Motor neuron (in vitro differentiated cells): ENCODE data around the gene PHTF2. TPM values are rescaled to one million over a fixed set of nuclear protein-coding genes. Genes with fewer than 3 reads are reported as not detected.
"Not testable (repeated sequence)": the region's sequence is repeated elsewhere in the genome, so short reads cannot be mapped to it uniquely, and the experiment has no call there.

ENCODE experiments used
- ATAC-seq, 8 experiments: fragments of 200-7000 bp; cut with Tn5 transposase; replicated peaks in 6 of 8; 2 replicates each; pipeline ENCODE4 v1.8.0; 2021; ENCODE audit warnings: mild to moderate bottlenecking in 8 of 8, moderate library complexity in 8 of 8
- H3K27ac ChIP-seq, 2 donors: fragments of 250-450 bp; sonication (Bioruptor Pico); 2 replicates each; pipeline ENCODE4 v1.9.0; 2021; ENCODE audit warnings: antibody characterized with exemption in 2 of 2, mild to moderate bottlenecking in 2 of 2, moderate library complexity in 1 of 2
- H3K4me1 ChIP-seq, 2 donors: fragments of 250-450 bp; sonication (Bioruptor Pico); replicated peaks in 1 of 2; 2 replicates each; pipeline ENCODE4 v1.6.1; 2021; ENCODE audit warnings: antibody characterized with exemption in 2 of 2, mild to moderate bottlenecking in 2 of 2, moderate library complexity in 1 of 2
- H3K4me3 ChIP-seq, 5 donors: fragments of 250-450 bp; sonication (Bioruptor Pico); 2 replicates each; pipeline ENCODE4 v1.9.0; 2021; ENCODE audit warnings: antibody characterized with exemption in 5 of 5, mild to moderate bottlenecking in 5 of 5, moderate library complexity in 4 of 5
- WGBS, 10 experiments: fragments of 450-650 bp; shearing (Covaris generic); methylation state at CpG; one replicate each; pipeline ENCODE4 v1.0.0; 2022; 5-methylcytosine and 5-hydroxymethylcytosine counted together
- in situ Hi-C, 9 experiments: fragments of 400-800 bp; cut with MboI; loops; one replicate each; pipeline ENCODE4 v1.15.0; 2021; ENCODE audit warnings: low sequenced_read_pairs in 9 of 9, low pct_unique_long_range_greater_than_20kb in 2 of 9; ENCODE audit not compliant: unreplicated experiment in 9 of 9
- total RNA-seq, 8 experiments: library from RNA; unstranded; fragments of 300-600 nt; gene quantifications; 2 replicates each; pipeline versions ENCODE4 v1.2.3 to v1.2.4, GENCODE V29; 2022

Gene PHTF2
- total RNA-seq, 8 experiments from 2014 or later, result 15.9 to 36.9 (median 19.4) TPM

DNA sequence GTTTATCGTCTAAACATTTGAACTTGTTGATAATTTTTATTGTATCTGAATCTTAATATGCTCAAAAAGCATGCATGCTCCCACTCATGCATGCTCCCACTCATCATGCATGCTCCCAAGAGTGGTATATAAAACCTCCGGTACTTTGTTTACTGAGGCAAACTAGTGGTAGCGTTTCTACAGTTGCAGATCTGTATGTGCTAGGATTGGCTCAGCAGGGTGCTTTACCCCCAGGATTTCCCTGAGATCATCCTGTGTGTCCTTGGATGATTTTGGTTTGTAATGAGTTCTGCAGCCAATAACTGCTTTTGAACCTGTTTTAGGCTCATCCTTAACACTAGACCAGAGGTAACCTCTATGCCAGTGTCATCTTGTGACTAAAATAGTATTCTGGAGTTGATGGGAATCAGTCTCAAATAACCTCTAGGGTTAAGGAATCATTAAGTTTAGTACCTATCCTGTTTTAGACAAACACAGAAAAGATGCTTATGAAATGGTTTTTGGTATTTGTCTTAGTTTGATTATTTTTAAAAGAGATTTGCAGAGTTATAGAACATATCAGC, 40.4 kb downstream of the PHTF2 start:
- H3K4me3 ChIP-seq, result no peak overlapping the region
- no peak for ATAC-seq
- no peaks in the 10 kb centered on the region for H3K4me1 ChIP-seq
- H3K27ac ChIP-seq, result no peak overlapping the region
- WGBS, 10 experiments, result 13 to 100% (median 78%) methylated on average over 1 to 3 of the region's 3 CpGs; no CpG with 5 or more reads in 1 of the 10 experiments
- in situ Hi-C loops, result no loop called here

DNA sequence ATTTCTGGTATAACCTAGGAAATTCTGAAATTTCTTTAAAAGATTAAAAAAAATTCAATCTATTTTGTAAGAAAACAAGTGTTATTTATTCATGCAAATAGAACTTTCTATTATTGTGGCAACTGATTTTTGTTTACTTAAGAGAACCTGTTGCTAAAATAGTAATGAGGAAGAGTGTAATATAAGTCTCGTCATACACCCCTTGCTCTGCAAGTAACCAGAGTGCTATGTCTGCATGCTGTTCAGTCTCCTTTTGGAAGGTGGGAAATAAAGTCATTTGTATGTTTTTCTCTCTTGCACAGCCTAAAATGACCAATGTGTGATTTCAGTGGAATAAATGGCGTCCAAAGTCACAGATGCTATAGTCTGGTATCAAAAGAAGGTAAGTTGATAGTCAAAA, 41.3 kb downstream of the PHTF2 start:
- Histone ChIP-seq H3K4me1 (no peaks in the 10 kb centered on the region), H3K4me3 (no peak overlapping the region), H3K27ac (no peak overlapping the region)
- ATAC-seq, result no peak
- in situ Hi-C loops, result no loop called here
- 81 to 100% (median 95%) methylated on average over 1 to 2 of the region's 2 CpGs for WGBS, 10 experiments

- H3K4me3 ChIP-seq, result no peak overlapping the region
- H3K4me1 ChIP-seq, result no peaks in the 10 kb centered on the region
- no peak overlapping the region for H3K27ac ChIP-seq
- in situ Hi-C loops, result no loop called here
- WGBS, 10 experiments, result 56 to 100% (median 94%) methylated on average over 1 to 2 of the region's 2 CpGs
- ATAC-seq, result no peak
These were observed 44.6 kb downstream of the PHTF2 start for GRCh38 chr7:77843194-77843593.

DNA sequence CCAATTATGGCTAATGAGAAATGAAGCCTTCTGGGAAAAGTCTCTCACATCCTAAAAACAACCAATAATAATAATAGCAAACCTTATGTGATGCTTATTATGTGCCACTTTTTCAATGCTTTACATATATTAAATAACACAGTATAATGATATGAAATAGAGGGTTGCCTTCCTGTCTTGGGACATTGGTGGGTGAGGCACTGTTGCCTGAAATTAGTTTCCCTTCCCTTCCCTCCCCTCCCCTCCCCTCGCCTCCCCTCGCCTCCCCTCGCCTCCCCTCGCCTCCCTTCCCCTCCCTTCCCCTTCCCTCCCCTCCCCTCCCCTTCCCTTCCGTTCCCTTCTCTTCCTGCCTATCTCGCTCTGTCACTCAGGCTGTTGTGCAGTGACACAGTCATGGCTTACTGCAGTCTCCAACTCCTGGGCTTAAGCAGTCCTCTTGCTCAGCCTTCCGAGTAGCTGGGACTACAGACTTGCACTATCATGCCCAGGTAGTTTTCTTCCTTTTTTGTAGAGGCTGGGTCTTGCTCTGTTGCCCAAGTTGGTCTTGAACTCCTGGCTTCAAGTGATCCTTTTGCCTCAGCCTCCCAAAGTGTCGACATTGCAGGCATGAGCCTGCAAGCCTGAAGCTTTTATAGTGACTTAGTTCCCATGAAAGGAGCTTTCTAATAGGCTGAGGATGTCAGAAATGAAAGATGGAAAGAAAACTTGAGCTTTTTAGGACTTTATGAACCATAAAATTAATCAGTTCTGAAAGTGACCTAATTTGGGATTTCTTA, 47.9 kb downstream of the PHTF2 start:
- no peak overlapping the region for H3K4me3 ChIP-seq
- ATAC-seq, result no peak
- H3K4me1 ChIP-seq, result no peaks in the 10 kb centered on the region
- no peak overlapping the region for H3K27ac ChIP-seq
- WGBS, 10 experiments, result 90 to 100% (median 100%) methylated on average over 1 to 2 of the region's 8 CpGs; no CpG with 5 or more reads in 5 of the 10 experiments
- in situ Hi-C loops, result no loop called here

GRCh38 chr7:77855371-77856083, 57.0 kb downstream of the PHTF2 start:
- 60 to 100% (median 100%) methylated on average over 1 to 7 of the region's 7 CpGs; no CpG with 5 or more reads in 3 of the 10 experiments for WGBS, 10 experiments
- ATAC-seq, result peak in 1 of 8 experiments; percentile 28
- H3K4me3 ChIP-seq, result no peak overlapping the region
- no peaks in the 10 kb centered on the region for H3K4me1 ChIP-seq
- in situ Hi-C loops, result no loop called here
- no peak overlapping the region for H3K27ac ChIP-seq

DNA sequence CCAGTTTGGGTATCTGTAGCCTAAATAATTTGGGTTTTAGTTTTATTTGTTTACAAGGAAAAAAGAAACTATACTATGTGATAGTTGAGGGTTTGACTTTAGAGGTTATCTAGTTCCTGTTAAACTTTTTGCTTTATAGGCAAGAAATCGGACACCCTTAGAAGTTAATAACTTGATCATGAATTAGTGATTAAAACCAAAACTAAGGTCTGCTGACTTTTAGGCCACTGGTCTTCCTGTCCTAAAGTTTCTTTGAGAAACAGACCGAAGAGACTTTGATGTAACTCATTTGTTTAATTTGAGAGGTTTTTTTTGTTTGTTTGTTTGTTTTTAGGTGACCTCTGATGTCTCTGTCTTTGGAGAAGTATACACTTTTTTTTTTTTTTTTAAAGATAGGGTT, 59.7 kb downstream of the PHTF2 start:
- H3K4me3 ChIP-seq, result no peak overlapping the region
- in situ Hi-C loops, result no loop called here
- H3K4me1 ChIP-seq, result no peaks in the 10 kb centered on the region
- 81 to 100% (median 100%) methylated on average over 1 to 2 of the region's 2 CpGs; no CpG with 5 or more reads in 2 of the 10 experiments for WGBS, 10 experiments
- ATAC-seq, result no peak
- no peak overlapping the region for H3K27ac ChIP-seq

DNA sequence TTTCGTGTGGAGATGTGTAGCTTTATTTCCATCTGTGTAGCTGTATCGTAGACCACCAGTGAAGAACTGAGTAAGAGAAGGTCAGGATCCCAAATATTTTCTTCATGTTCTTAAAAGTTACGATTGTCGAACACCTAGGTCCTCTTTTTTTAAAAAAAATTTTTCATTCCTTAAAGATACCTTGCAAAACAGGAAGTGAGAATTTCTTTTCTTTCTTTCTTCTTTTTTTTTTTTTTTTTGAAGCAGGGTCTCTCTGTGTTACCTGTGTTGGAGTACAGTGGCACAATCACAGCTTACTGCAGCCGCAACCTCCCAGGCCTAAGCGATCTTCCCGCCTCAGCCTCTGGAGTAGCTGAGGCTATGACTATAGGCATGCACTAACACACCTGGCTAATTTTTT, 60.8 kb downstream of the PHTF2 start:
- H3K4me3 ChIP-seq, result no peak overlapping the region
- no peak for ATAC-seq
- 91 to 100% (median 95%) methylated on average over 5 to 7 of the region's 7 CpGs; no CpG with 5 or more reads in 2 of the 10 experiments for WGBS, 10 experiments
- in situ Hi-C loops, result no loop called here
- no peaks in the 10 kb centered on the region for H3K4me1 ChIP-seq
- H3K27ac ChIP-seq, result no peak overlapping the region

- WGBS, 10 experiments, result 10 to 100% (median 97%) methylated on average over 1 of the region's 1 CpG; no CpG with 5 or more reads in 2 of the 10 experiments
- no peak for ATAC-seq
- no peaks in the 10 kb centered on the region for H3K4me1 ChIP-seq
- no peak overlapping the region for H3K27ac ChIP-seq
- in situ Hi-C loops, result no loop called here
- H3K4me3 ChIP-seq, result no peak overlapping the region
These were observed 64.1 kb downstream of the PHTF2 start for GRCh38 chr7:77862691-77863090.

GRCh38 chr7:77863860-77864259, 65.3 kb downstream of the PHTF2 start:
- Histone ChIP-seq H3K4me1 (no peaks in the 10 kb centered on the region), H3K4me3 (no peak overlapping the region), H3K27ac (no peak overlapping the region)
- ATAC-seq, result no peak
- WGBS, 10 experiments, result 60 to 100% (median 94%) methylated on average over 1 to 2 of the region's 2 CpGs; no CpG with 5 or more reads in 2 of the 10 experiments
- in situ Hi-C loops, result no loop called here

- Histone ChIP-seq H3K4me1 (no peaks in the 10 kb centered on the region), H3K4me3 (no peak overlapping the region), H3K27ac (no peak overlapping the region)
- ATAC-seq, result no peak
- 36 to 100% (median 94%) methylated on average over 3 of the region's 3 CpGs for WGBS, 10 experiments
- in situ Hi-C loops, result no loop called here
These were observed 67.8 kb downstream of the PHTF2 start for GRCh38 chr7:77866370-77866769.

GRCh38 chr7:77866786-77867536, 68.4 kb downstream of the PHTF2 start:
- Histone ChIP-seq H3K4me3 (no peak overlapping the region), H3K4me1 (no peaks in the 10 kb centered on the region), H3K27ac (no peak overlapping the region)
- in situ Hi-C loops, result no loop called here
- peak in 5 of 8 experiments; percentile 39 to 78 (median 58) for ATAC-seq
- 67 to 100% (median 89%) methylated on average over 1 to 3 of the region's 3 CpGs; no CpG with 5 or more reads in 2 of the 10 experiments for WGBS, 10 experiments

DNA sequence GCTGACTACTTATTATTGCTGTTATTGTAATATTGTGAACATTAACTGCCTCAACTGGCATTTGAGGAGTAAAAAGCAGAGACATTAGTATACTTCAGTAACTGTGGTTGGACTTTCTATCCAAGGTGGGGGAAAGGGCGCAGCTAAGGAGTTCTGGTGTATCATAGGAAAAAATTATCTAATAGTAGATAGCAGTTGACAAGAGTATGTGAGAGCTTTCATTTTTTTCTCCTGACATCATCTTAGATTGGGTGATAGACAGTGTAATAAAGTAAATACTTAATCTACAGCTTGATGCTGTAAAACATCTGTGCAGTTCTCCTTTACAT, 68.9 kb downstream of the PHTF2 start:
- H3K4me3 ChIP-seq, result no peak overlapping the region
- no peak overlapping the region for H3K27ac ChIP-seq
- ATAC-seq, result no peak
- no peaks in the 10 kb centered on the region for H3K4me1 ChIP-seq
- in situ Hi-C loops, result no loop called here
- 100% methylated on average over 1 of the region's 1 CpG; no CpG with 5 or more reads in 4 of the 10 experiments for WGBS, 10 experiments

DNA sequence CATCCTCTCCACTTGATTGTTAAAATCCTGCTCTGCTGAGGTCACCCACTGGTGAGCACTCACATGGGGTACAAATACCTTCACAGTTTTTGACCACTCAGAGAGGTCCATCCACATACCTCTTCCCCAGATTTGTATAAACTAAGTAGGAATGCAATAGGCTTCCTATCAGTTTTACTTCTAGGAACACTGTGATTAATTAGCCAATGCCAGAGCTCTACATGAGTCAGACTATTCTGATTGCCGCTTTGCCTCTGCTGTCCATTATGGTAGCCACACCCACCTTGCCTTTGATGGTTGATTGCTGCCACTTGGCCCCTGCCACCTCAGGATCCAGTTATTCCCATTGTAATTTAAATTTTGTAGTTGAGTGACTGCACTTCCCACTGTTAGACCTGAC, 73.7 kb downstream of the PHTF2 start:
- H3K4me3 ChIP-seq, ATAC-seq, H3K4me1 ChIP-seq, H3K27ac ChIP-seq, in situ Hi-C loops: not testable (repeated sequence)
- 60 to 100% (median 83%) methylated on average over 1 of the region's 1 CpG; no CpG with 5 or more reads in 4 of the 10 experiments for WGBS, 10 experiments
